OCI-LY1 (cell line): Measurements from ENCODE around the gene PDZD7.
"Not testable (repeated sequence)": the region's sequence is repeated elsewhere in the genome, so short reads cannot be mapped to it uniquely, and the experiment has no call there.

Experiments
- H2AFZ ChIP-seq: fragments of 200-600 bp; sonication (generic), shearing (Covaris generic); 2 replicates; pipeline ENCODE4 v1.6.0; 2014; ENCODE audit warnings: antibody characterized with exemption, mild to moderate bottlenecking, low read length
- H3F3A ChIP-seq: fragments of 200-600 bp; sonication (generic), shearing (Covaris generic); 2 replicates; pipeline ENCODE4 v1.6.0; 2014; ENCODE audit warnings: mild to moderate bottlenecking, antibody characterized with exemption, low read length, moderate library complexity; ENCODE audit not compliant: insufficient read depth
- H3K27ac ChIP-seq: fragments of 200-600 bp; sonication (generic); 2 replicates; pipeline ENCODE4 v1.5.1; 2014; ENCODE audit warnings: low read length, mixed run types, mild to moderate bottlenecking, low read depth; ENCODE audit not compliant: poor library complexity, severe bottlenecking
- H3K27me3 ChIP-seq: fragments of 200-600 bp; sonication (generic); 2 replicates; pipeline ENCODE4 v1.6.0; 2014; ENCODE audit warnings: antibody characterized with exemption, mild to moderate bottlenecking, low read length, moderate library complexity; ENCODE audit not compliant: insufficient read depth
- H3K36me3 ChIP-seq: fragments of 200-600 bp; sonication (generic); 2 replicates; pipeline ENCODE4 v1.6.1; 2014; ENCODE audit warnings: mild to moderate bottlenecking, antibody characterized with exemption, low read length, moderate library complexity, mixed read lengths; ENCODE audit not compliant: insufficient read depth
- H3K4me1 ChIP-seq: fragments of 200-600 bp; sonication (generic); 2 replicates; pipeline ENCODE4 v1.5.1; 2014; ENCODE audit warnings: mild to moderate bottlenecking, low read length, moderate library complexity; ENCODE audit not compliant: insufficient read depth, severe bottlenecking
- H3K4me2 ChIP-seq: fragments of 200-600 bp; sonication (generic), shearing (Covaris generic); 2 replicates; pipeline ENCODE4 v1.6.1; 2014; ENCODE audit warnings: low read length
- H3K4me3 ChIP-seq: fragments of 200-600 bp; sonication (generic); 2 replicates; pipeline ENCODE4 v1.5.1; 2014; ENCODE audit warnings: low read length, low read depth, mild to moderate bottlenecking, mixed read lengths; ENCODE audit not compliant: poor library complexity, severe bottlenecking
- H3K79me2 ChIP-seq: fragments of 200-600 bp; shearing (Covaris generic); 2 replicates; pipeline ENCODE4 v1.6.1; 2016; ENCODE audit warnings: mixed run types, low read length, mixed read lengths; ENCODE audit not compliant: insufficient read depth
- H3K9ac ChIP-seq: fragments of 200-600 bp; sonication (generic), shearing (Covaris generic); 2 replicates; pipeline ENCODE4 v1.6.1; 2014; ENCODE audit warnings: mild to moderate bottlenecking, low read length, mixed read lengths
- H3K9me2 ChIP-seq: fragments of 200-600 bp; sonication (generic), shearing (Covaris generic); 2 replicates; pipeline ENCODE4 v1.6.1; 2014; ENCODE audit warnings: low read depth, mild to moderate bottlenecking, low read length, mixed read lengths
- H3K9me3 ChIP-seq: fragments of 200-600 bp; shearing (Covaris generic); 2 replicates; pipeline ENCODE4 v1.6.1; 2014; ENCODE audit warnings: low read length, mixed read lengths
- H4K20me1 ChIP-seq: fragments of 200-600 bp; sonication (generic), shearing (Covaris generic); 2 replicates; pipeline ENCODE4 v1.6.0; 2016; ENCODE audit warnings: mild to moderate bottlenecking, low read length; ENCODE audit not compliant: insufficient read depth
- EZH2 ChIP-seq: fragments of 200-600 bp; sonication (generic), shearing (Covaris generic); IDR thresholded peaks from 2 replicates; pipeline ENCODE4 v1.8.0; 2017; ENCODE audit warnings: borderline replicate concordance, mixed run types, mild to moderate bottlenecking, antibody characterized with exemption, low read length, moderate library complexity, mixed read lengths
- TF ChIP-seq, protein P1 (sequence below): fragments of 200-600 bp; sonication (generic), shearing (Covaris generic); IDR thresholded peaks from 2 replicates; pipeline ENCODE4 v1.5.1; 2017; ENCODE audit warnings: mild to moderate bottlenecking, antibody characterized with exemption, low read length, moderate library complexity, mixed read lengths

Gene PDZD7

DNA sequence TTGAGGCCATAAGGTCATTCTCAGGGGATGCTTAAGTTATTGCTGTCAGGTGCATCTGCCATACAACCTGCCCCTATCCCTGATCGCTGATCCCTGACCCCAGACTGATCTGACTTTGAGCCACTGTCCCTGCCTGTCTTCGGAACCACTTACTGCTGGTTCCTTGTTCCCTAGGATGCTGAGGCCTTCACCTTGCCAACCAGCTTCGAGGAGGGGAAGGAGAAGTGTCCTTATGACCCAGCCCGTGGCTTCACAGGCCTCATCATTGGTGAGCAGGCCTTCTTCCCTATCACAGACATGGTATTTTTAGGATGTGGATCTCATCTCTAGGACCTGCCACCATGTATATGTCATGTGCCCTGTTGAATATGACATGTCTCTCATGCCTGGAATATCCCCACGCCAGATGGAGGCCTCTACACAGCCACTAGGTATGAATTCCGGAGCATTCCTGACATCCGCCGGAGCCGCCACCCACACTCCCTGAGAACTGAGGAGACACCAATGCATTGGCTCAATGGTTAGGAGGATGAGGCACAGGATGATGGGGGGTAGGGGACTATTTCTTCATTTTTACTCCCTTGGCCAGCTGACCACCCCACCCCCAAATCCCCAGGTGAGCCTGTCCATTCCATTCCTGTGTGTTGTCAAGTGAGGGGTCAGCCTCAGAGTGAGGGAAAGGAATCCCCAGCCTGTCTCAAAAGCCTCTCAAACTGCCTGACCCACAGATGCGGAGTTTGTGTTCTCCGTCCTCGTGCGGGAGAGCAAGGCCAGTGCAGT is 52.6 kb downstream of the PDZD7 start:
- Histone ChIP-seq H3K4me1 (no peaks in the 10 kb centered on the region), H4K20me1 (no peaks in the 10 kb centered on the region), H2AFZ (no peak overlapping the region), H3K27ac (no peak overlapping the region), H3K36me3 (no peaks in the 10 kb centered on the region), H3K27me3 (no peaks in the 10 kb centered on the region), H3K4me3 (no peak overlapping the region), H3F3A (no peaks in the 10 kb centered on the region), H3K79me2 (no peaks in the 10 kb centered on the region), H3K9ac (no peak overlapping the region), H3K4me2 (no peak overlapping the region), H3K9me2 (no peaks in the 10 kb centered on the region), H3K9me3 (no peaks in the 10 kb centered on the region)
- TF ChIP-seq EZH2: no peak
- TF ChIP-seq, protein P1, sequence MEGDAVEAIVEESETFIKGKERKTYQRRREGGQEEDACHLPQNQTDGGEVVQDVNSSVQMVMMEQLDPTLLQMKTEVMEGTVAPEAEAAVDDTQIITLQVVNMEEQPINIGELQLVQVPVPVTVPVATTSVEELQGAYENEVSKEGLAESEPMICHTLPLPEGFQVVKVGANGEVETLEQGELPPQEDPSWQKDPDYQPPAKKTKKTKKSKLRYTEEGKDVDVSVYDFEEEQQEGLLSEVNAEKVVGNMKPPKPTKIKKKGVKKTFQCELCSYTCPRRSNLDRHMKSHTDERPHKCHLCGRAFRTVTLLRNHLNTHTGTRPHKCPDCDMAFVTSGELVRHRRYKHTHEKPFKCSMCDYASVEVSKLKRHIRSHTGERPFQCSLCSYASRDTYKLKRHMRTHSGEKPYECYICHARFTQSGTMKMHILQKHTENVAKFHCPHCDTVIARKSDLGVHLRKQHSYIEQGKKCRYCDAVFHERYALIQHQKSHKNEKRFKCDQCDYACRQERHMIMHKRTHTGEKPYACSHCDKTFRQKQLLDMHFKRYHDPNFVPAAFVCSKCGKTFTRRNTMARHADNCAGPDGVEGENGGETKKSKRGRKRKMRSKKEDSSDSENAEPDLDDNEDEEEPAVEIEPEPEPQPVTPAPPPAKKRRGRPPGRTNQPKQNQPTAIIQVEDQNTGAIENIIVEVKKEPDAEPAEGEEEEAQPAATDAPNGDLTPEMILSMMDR: no peak

GRCh38 chr10:100977436-100977835 is 53.5 kb downstream of the PDZD7 start:
- Histone ChIP-seq H3K9ac (no peak overlapping the region), H3K36me3 (no peaks in the 10 kb centered on the region), H2AFZ (no peak overlapping the region), H3K9me3 (no peaks in the 10 kb centered on the region), H3K27me3 (no peaks in the 10 kb centered on the region), H3K79me2 (no peaks in the 10 kb centered on the region), H3K4me2 (no peak overlapping the region), H3F3A (no peaks in the 10 kb centered on the region), H4K20me1 (no peaks in the 10 kb centered on the region), H3K27ac (no peak overlapping the region), H3K4me1 (no peaks in the 10 kb centered on the region), H3K9me2 (no peaks in the 10 kb centered on the region), H3K4me3 (no peak overlapping the region)
- TF ChIP-seq EZH2: no peak

DNA sequence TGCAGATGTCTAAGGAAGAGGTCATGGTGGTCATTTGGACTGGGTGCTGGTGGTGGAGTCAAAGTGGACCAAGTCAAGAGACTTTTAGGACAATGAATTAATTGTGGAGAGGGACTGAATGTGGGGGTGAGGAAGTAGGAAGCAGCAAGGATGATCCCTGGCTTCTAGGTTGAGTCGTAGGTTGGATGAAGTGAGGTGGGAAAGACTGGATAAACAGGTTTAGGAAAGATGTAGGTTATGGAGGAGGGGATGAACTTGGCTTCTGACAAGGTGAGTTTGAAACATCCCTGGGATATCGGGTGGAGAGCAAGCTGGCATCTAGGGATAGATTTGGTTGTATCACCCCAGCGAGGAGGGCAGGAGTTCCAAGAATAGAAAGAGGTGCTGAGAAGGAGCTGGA is 54.0 kb downstream of the PDZD7 start:
- H3K79me2 ChIP-seq: no peaks in the 10 kb centered on the region
- H3K36me3 ChIP-seq: no peaks in the 10 kb centered on the region
- H3K4me1 ChIP-seq: no peaks in the 10 kb centered on the region
- H3F3A ChIP-seq: no peaks in the 10 kb centered on the region
- H3K27ac ChIP-seq: no peak overlapping the region
- H3K9me3 ChIP-seq: no peaks in the 10 kb centered on the region
- H4K20me1 ChIP-seq: no peaks in the 10 kb centered on the region
- TF ChIP-seq, protein P1: no peak
- no peak for TF ChIP-seq EZH2
- no peak overlapping the region for H3K4me2 ChIP-seq
- no peak overlapping the region for H2AFZ ChIP-seq
- H3K4me3 ChIP-seq: no peak overlapping the region
- no peak overlapping the region for H3K9ac ChIP-seq
- H3K27me3 ChIP-seq: no peaks in the 10 kb centered on the region
- H3K9me2 ChIP-seq: no peaks in the 10 kb centered on the region

DNA sequence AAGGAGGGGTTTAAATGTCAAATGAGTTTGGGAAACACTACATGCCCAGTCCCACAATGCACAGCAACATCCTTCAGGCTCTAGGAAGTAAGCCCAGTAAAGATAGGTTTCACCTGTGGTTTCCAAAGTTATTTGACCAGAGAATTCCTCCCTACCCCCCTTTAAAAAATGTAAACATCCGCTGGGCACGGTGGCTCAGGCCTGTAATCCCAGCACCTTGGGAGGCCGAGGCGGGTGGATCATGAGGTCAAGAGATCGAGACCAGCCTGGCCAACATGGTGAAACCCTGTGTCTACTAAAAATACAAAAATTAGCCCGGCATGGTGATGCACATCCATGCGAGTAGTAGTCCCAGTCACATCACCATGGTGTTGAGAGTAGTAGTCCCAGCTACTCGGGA is 55.5 kb downstream of the PDZD7 start:
- H3K27ac ChIP-seq, H3K4me2 ChIP-seq, H3F3A ChIP-seq, H3K9me2 ChIP-seq, H3K9ac ChIP-seq, H3K79me2 ChIP-seq, H4K20me1 ChIP-seq, H3K36me3 ChIP-seq, H3K9me3 ChIP-seq, H2AFZ ChIP-seq, H3K4me3 ChIP-seq, H3K4me1 ChIP-seq, H3K27me3 ChIP-seq: not testable (repeated sequence)
